ENCODE data around the gene GRID1. TPM values are rescaled to one million over a fixed set of nuclear protein-coding genes. Genes with fewer than 3 reads are reported as not detected.

Gene GRID1
- total and polyA plus RNA-seq, 8 donors = 0.31 to 8.5 (median 1.0) TPM; not detected in 1

DNA sequence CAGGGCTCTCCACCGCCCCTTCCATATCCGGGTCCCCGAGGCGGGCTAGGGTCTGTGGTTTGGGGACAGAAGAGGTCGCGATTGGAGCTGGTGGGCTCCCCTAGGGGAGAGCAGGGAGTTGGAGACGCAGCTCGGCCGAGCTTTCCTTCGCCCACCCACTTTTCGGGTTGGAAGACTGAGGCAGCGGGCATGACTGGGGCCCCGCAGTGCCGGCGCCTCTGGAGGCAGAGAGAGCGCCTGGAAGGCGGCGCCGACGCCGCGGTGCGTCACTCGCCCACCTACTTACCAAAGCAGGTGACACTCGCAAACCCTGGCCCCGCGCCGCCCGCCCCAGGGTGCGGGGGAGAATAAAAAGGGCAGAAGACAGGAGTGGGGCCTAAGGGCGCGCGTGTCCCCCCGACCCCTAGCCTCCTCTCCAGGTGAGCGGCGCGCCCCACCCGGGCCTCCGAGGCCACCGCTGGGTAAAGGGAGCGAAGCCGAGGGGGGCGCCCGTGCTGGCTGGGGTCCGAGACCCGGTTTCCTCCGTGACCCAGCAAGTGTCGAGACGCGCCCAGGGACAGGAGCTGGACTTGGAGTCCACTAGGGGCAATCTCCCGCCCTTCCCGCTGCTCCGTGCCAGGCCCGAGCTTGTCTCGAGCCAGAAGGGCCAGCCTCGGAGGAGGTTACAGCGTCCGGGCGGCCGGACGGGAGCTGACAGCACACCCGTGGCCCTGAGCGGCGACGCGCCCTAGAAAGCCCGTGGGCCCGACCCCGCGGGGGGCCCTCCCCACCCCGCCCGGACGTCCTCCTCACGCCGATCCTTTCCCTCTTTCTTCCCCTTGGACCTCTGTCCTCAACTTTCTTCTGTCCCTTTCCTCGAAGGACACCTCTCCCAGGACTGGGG lies 34.4 kb upstream of the GRID1 start:
- H3K4me1 ChIP-seq = peaks cover 23 to 40% (median 38%) of the 10 kb centered on the region in 4 donors
- no peaks in the 10 kb centered on the region for H3K9me3 ChIP-seq

DNA sequence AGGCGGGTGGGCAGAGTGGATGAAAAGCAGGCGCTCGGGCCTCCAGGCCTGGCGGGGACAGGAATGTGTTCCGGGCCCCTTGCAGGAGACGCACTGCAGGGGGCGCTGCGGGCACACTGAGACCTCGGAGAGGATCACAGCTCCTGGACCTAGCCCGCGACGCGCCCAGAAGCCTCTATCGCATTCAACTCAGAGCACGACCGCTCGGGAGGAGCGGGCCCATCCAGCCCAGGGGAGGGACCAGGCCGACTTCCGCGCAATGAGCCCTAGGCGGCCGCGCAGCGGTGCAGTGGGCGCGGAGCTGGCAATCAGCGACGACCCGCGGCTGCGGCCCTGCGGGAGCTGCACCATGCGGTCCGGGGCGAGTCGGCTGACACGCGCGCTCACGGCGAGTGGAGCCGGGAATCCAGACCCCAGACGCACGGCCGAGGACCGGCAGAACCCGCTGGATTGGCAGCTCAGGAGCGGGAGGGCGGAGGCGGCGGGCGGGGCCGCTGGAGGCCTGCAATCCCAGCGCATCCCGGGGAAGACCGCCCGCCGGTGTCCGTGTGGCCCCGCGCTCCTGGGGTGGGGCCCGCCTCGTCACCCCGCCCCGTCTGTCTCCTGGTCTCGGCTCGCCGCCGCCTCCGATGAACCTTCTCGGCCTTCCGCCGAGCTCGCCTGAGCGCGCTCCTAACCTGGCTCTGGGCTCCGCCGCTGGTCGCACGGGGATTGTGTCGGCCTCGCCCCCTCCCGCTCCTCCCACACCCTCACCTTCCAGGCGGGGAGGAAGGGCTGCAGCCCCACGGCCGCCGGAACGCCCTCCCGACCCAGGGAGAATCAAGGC lies 33.5 kb upstream of the GRID1 start:
- DNase-seq = peak; percentile 97 to 98
- 0 to 1% (median 0%) methylated on average over 13 to 90 of the region's 90 CpGs for WGBS, 5 donors
- Histone ChIP-seq H3K27ac (peak overlapping the region; percentile 73 to 91 (median 88)), H3K27me3 (peaks cover 0 to 27% (median 3%) of the 10 kb centered on the region in 3 donors), H3K4me1 (peaks cover 23 to 40% (median 38%) of the 10 kb centered on the region in 4 donors), H3K9me3 (no peaks in the 10 kb centered on the region), H3K36me3 (no peaks in the 10 kb centered on the region), H3K4me3 (peak overlapping the region; percentile 54 to 82 (median 66))
- TF ChIP-seq, protein P1, sequence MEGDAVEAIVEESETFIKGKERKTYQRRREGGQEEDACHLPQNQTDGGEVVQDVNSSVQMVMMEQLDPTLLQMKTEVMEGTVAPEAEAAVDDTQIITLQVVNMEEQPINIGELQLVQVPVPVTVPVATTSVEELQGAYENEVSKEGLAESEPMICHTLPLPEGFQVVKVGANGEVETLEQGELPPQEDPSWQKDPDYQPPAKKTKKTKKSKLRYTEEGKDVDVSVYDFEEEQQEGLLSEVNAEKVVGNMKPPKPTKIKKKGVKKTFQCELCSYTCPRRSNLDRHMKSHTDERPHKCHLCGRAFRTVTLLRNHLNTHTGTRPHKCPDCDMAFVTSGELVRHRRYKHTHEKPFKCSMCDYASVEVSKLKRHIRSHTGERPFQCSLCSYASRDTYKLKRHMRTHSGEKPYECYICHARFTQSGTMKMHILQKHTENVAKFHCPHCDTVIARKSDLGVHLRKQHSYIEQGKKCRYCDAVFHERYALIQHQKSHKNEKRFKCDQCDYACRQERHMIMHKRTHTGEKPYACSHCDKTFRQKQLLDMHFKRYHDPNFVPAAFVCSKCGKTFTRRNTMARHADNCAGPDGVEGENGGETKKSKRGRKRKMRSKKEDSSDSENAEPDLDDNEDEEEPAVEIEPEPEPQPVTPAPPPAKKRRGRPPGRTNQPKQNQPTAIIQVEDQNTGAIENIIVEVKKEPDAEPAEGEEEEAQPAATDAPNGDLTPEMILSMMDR (IDR thresholded peaks at IDR 0.05) = peak in 5 of 7 experiments; percentile 90 to 93 (median 91)
- TF ChIP-seq POLR2AphosphoS5 (IDR thresholded peaks at IDR 0.05) = peak; percentile 60 to 86 (median 67)
- TF ChIP-seq EP300 (IDR thresholded peaks at IDR 0.05) = no peak
- no peak for TF ChIP-seq POLR2A (IDR thresholded peaks at IDR 0.05)
- intact Hi-C loops (cut with DNase I; ENCODE audit: low total_unique reads) = loop anchor here (5.0 kb wide), 1 partner anchor 187 kb away; no protein-coding TSS in a partner anchor

More for the DNA sequence above, 34.4 kb upstream of the GRID1 start:
- no peak for TF ChIP-seq EP300 (IDR thresholded peaks at IDR 0.05)
- TF ChIP-seq, protein P1 (IDR thresholded peaks at IDR 0.05) = no peak
- TF ChIP-seq POLR2AphosphoS5 (IDR thresholded peaks at IDR 0.05) = no peak
- no peak for TF ChIP-seq POLR2A (IDR thresholded peaks at IDR 0.05)
- Histone ChIP-seq H3K27ac (peak overlapping the region; percentile 73 to 91 (median 88)), H3K4me3 (peak overlapping the region; percentile 54 to 82 (median 66)), H3K27me3 (peaks cover 0 to 27% (median 3%) of the 10 kb centered on the region in 3 donors), H3K36me3 (no peaks in the 10 kb centered on the region)
- intact Hi-C loops (cut with DNase I; ENCODE audit: low total_unique reads) = no loop called here
- 0 to 1% (median 1%) methylated on average over 43 to 76 of the region's 76 CpGs for WGBS, 5 donors
- peak; percentile 67 to 80 for DNase-seq

DNA sequence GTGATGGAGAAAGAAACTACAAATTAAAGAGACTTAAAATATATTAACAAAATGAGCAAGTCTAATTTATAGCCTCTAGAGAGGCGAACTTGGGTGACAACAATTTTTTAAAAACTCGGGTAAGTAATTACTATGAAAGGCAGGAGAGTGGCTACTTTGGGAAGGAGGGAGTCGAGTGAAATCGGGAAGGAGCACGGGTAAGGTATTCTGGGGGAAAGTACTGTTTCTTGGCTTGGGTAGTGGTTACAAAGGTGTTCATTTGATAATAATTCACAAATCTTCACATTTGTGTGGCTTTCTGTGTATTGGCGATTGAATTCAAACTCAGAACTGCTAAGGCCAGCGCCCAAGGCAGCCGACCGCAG lies 32.9 kb upstream of the GRID1 start:
- Histone ChIP-seq H3K9me3 (no peaks in the 10 kb centered on the region), H3K4me3 (peak overlapping the region in 3 of 4 donors; percentile 54 to 82 (median 63)), H3K27me3 (peaks cover 0 to 27% (median 3%) of the 10 kb centered on the region in 3 donors), H3K36me3 (no peaks in the 10 kb centered on the region), H3K4me1 (peaks cover 23 to 40% (median 38%) of the 10 kb centered on the region in 4 donors), H3K27ac (peak overlapping the region in 4 of 5 donors; percentile 73 to 91 (median 88))
- TF ChIP-seq POLR2A (IDR thresholded peaks at IDR 0.05) (no peak), POLR2AphosphoS5 (IDR thresholded peaks at IDR 0.05) (no peak), EP300 (IDR thresholded peaks at IDR 0.05) (no peak)
- TF ChIP-seq, protein P1 (IDR thresholded peaks at IDR 0.05) = no peak
- 31 to 40% (median 39%) methylated on average over 9 of the region's 9 CpGs for WGBS, 5 donors
- intact Hi-C loops (cut with DNase I; ENCODE audit: low total_unique reads) = loop anchor here (5.0 kb wide), 1 partner anchor 188 kb away; no protein-coding TSS in a partner anchor
- DNase-seq = no peak

DNA sequence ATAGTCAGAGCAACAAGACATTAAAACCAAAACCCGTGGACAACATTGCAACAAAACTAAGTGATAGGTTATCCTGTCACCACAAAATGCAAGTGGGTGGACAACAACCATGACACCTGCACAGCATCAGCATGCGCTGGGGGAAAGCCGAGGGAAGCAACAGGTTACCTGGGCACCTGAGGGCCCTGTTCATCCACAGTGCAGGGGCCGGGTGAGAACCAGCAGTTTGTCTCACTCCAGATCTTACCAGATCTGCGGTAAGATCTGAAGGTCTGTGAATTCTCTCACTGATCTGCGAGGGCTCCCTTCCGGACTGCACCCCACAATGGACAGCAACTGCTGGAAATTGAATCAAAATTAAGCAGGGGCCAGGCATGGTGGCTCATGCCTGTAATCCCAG lies 30.5 kb upstream of the GRID1 start:
- Histone ChIP-seq H3K27me3 (peaks cover 0 to 27% (median 3%) of the 10 kb centered on the region in 3 donors), H3K36me3 (no peaks in the 10 kb centered on the region), H3K4me1 (peaks cover 15 to 29% (median 29%) of the 10 kb centered on the region in 4 donors), H3K4me3 (no peak overlapping the region), H3K27ac (no peak overlapping the region), H3K9me3 (no peaks in the 10 kb centered on the region)
- intact Hi-C loops (cut with DNase I; ENCODE audit: low total_unique reads) = loop anchor here (5.0 kb wide), 1 partner anchor 190 kb away; no protein-coding TSS in a partner anchor
- DNase-seq = no peak
- 78 to 95% (median 79%) methylated on average over 7 of the region's 7 CpGs for WGBS, 5 donors
- TF ChIP-seq EP300 (IDR thresholded peaks at IDR 0.05) = no peak
- TF ChIP-seq POLR2AphosphoS5 (IDR thresholded peaks at IDR 0.05) = no peak
- TF ChIP-seq POLR2A (IDR thresholded peaks at IDR 0.05) = no peak
- TF ChIP-seq, protein P1 (IDR thresholded peaks at IDR 0.05) = no peak
